ENCODE data around the gene RAB11A.

- TF ChIP-seq CTCF (IDR thresholded peaks at IDR 0.05) (no peak), EZH2 (IDR thresholded peaks at IDR 0.05; ENCODE audit: borderline replicate concordance, insufficient read depth, low read depth, low read length, poor library complexity, severe bottlenecking) (no peak)
Measured at GRCh38 chr15:65841121-65841930, 28.0 kb upstream of the RAB11A start.
